GM19240 (cell line): Measurements from ENCODE around the gene TMEM79.

ENCODE experiments used
- DNase-seq: peaks from one replicate; pipeline ENCODE4 v3.0.0; 2011; ENCODE audit warnings: low spot score; ENCODE audit not compliant: insufficient read length

Gene TMEM79, protein sequence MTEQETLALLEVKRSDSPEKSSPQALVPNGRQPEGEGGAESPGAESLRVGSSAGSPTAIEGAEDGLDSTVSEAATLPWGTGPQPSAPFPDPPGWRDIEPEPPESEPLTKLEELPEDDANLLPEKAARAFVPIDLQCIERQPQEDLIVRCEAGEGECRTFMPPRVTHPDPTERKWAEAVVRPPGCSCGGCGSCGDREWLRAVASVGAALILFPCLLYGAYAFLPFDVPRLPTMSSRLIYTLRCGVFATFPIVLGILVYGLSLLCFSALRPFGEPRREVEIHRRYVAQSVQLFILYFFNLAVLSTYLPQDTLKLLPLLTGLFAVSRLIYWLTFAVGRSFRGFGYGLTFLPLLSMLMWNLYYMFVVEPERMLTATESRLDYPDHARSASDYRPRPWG

GRCh38 chr1:156284112-156284511 lies at the start of gene TMEM79:
TSS of gene TMEM79 (plus strand) at chr1:156284325. CDS start at chr1:156285227, 902 bp downstream.
- DNase-seq = no peak

DNA sequence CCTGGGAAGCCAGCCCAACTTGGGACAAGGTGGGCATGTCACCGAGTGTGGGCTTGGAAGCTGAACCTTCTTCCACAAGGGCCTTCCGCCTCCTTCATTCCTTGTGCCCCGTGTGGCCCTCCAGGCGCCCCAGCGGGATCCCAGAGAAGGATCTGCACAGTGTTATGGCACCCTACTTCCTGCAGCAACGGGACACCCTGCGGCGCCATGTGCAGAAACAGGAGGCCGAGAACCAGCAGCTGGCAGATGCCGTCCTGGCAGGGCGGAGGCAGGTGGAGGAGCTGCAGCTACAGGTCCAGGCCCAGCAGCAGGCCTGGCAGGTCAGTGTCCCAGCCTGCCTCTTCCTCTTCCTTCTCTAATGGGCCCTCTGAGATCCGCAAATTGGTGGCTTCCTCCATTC lies 48.0 kb upstream of the TMEM79 start:
- DNase-seq = no peak

GRCh38 chr1:156238248-156238647 lies 45.9 kb upstream of the TMEM79 start:
- DNase-seq = no peak

DNA sequence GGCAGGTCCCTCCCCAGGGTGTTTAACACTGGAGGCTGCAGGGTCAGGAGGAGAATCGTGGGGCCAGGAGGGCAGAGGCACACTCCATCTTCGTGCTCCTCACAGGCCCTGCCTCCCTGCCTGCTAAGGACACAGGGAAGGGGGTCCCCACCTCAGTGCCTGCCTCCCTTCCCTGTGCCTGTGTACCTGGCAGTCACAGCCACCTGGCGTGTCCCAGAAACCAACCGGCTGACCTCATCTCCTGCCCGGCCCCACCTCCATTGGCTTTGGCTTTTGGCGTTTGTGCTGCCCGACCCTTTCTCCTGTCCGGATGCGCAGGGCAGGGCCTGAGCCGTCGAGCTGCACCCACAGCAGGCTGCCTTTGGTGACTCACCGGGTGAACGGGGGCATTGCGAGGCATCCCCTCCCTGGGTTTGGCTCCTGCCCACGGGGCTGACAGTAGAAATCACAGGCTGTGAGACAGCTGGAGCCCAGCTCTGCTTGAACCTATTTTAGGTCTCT lies 42.8 kb upstream of the TMEM79 start:
- no peak for DNase-seq

DNA sequence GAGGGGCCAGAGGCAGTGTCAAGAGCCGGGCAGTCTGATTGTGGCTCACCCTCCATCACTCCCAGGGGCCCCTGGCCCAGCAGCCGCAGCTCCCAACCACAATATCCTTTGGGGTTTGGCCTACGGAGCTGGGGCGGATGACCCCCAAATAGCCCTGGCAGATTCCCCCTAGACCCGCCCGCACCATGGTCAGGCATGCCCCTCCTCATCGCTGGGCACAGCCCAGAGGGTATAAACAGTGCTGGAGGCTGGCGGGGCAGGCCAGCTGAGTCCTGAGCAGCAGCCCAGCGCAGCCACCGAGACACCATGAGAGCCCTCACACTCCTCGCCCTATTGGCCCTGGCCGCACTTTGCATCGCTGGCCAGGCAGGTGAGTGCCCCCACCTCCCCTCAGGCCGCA lies 42.2 kb upstream of the TMEM79 start, which contains the start of gene BGLAP:
BGLAP (plus strand) TSS at position 259 of the 400 bp plus-strand sequence; CDS start at position 307, 48 bp downstream.
- DNase-seq = no peak

- DNase-seq = no peak
These were observed 41.4 kb upstream of the TMEM79 start for GRCh38 chr1:156242738-156243137.

DNA sequence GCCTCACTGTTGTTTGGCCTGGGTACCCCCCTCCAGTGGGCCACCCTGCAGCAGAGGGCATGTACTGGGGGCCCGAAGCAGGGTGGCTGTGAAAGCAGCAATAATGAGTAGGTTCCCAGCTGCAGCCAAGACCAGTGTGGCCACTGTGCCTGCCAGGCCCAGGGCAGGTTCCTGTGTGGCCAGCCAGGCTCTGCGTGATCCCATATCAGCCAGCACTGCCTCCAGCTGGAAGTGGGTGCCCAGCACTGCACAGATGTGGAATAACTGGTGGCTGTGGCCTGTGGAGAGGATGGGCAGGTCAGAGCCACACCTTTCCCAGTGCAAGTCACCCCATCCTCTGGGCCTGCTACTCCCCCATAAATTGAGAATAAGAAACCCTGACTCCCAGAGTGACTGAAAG lies 40.0 kb upstream of the TMEM79 start:
- DNase-seq = no peak

- no peak for DNase-seq
These were observed 39.4 kb upstream of the TMEM79 start for GRCh38 chr1:156244712-156245111.

GRCh38 chr1:156245451-156246232 lies 38.5 kb upstream of the TMEM79 start:
- DNase-seq = no peak

DNA sequence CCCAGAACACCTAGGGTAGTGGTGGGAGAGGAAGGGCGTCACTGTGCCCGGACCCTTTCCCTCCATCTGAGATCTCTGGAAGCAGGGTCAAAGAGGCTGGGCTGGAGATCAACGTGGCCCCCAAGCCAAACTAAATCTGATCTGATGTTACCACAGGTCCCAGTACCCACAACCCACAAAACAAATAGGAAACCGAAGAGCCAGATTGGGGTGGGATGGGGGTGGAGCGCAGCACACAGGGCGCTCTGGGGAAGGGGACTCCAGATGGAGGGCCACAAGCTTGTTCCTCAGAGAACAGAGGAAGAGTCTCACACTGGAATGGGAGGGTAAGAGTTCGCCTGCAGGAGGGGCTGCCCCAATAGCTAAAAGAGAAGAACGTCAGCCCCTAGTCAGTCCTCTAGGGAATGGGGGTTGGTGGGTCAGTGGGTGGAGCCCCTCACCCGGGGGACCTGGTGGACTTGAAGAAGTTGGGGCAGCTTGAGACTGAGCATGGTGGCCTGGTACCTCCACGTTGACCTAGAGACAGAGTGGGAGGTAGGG lies 37.8 kb upstream of the TMEM79 start:
- DNase-seq = no peak

GRCh38 chr1:156246781-156247459 lies 37.2 kb upstream of the TMEM79 start:
- DNase-seq = no peak

DNA sequence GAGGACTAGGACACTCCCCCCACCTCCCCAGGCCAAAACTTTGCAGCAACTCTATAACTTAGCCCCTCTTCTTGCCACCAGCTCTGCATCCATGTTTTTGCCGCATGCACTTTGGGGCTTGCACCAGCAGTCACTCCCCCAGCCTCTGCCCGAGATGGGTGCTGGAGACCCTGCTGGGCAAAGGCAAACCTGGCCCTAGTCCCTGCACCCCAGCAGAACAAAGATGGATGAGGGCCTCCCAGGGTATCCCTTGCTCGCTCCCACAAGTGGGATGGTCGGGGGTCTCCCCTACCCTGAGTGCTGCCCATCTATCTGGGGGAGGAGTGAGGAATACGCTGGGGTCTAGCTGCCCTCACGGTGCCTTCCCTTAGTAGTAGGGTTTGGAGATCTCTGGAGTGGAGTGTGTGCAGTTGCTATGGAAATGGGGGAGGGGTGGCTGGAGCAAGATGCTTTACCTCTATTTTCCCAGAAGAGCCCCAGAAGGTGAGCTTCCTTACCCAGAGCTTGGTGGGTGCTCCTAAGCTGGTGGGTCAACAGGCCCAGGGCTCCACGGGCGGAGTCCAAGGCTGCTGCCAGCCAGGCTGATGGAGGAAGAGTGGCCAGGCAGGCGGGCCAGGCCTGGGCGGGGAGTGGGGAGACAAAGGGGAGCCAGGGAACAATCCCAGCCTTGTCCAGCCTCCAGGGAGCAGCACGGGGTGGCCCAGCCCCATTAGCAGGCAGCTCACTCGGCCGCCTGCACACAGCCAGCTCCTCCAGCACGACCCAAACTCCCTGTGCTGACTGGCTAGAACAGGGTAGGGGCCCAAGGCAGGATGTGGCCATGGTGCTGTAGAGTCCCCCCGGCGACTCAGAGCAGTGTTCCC lies 36.4 kb upstream of the TMEM79 start, which contains the start of gene PAQR6:
PAQR6 (minus strand) TSS at position 597 of the 863 bp plus-strand sequence. CDS start 1,325 bp downstream, outside the sequence.
- DNase-seq = no peak

GRCh38 chr1:156248323-156248683 lies 35.8 kb upstream of the TMEM79 start:
- no peak for DNase-seq

DNA sequence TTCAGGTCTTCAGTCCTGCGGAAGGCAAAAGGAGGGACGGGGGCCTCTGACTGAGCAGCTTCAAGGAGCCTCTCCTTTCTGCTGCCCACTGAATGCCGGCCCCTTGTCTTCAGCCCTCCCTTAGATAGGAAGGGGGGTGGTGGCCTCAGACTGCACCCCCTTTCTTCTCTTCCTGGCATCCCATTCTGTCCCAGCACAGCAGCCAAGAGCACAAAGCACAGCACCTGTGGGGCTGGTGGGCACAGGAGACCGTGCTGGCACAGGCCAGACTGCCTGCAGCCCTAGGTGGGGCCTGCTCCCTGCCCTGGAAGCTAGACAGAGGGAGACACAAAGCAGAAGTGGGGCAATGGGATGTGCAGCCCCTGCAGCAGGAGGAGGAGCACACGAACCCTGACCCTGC lies 34.5 kb upstream of the TMEM79 start:
- no peak for DNase-seq

GRCh38 chr1:156251527-156251926 lies 32.6 kb upstream of the TMEM79 start:
- DNase-seq = no peak

GRCh38 chr1:156253634-156254033 lies 30.5 kb upstream of the TMEM79 start:
- DNase-seq = no peak

DNA sequence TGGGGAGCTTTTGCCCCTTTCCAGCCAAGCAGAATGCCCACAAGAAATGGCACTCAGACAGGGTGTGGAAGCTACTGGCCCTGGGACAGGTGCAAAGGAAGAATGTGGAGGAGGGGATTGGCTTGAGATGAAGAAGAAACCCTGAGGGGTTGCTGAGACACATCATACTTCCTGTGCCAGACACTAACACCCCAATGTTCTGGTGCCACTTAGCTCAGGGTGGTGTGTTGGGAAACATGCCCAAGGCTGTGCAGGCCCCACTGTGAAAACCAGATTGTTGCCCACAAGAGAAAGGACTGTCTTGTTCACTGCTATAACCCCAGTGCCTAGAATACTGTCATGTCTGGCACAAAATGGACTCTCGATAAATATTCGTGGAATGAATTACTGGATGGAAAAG lies 26.4 kb upstream of the TMEM79 start:
- no peak for DNase-seq

DNA sequence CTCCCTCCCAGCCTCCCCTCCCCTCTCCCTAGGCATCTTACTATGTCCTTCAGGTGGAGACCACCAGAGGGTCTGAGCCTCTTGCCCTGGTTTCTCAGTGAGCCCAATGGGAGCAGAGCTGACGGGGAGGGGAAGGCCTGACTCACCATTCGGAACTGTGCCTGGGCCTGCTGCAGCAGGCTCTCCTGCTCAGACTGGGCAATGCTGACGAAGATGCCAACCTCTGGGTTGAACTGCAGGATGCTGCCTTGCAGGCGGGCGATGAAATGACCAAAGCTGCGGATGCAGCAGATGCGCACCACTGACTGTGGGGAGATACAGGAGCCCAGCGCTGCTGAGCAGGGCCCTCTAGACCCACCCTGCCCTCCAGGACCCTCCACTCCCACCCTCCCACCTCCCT lies 25.3 kb upstream of the TMEM79 start:
- no peak for DNase-seq

DNA sequence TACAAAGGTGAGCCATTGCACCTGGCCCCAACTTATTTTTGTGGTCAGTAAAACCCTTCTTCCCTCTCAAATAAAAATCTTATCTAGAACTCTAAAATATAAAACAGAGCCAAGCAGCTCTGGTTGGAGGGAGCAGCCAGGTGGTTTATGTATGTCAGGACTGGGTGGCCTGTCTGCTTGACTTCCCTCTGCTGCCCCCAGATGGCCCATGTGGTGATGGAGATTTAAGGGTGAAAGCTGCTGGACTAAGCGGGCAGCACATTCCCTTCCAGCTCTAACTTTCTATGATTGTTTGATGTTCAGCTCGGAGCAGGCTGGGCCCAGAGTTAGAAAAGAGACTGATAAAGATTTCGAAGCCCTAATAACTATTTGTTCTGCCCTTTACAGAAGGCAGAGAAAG lies 24.3 kb upstream of the TMEM79 start:
- DNase-seq = no peak

- DNase-seq = no peak
These were observed 23.2 kb upstream of the TMEM79 start for GRCh38 chr1:156260896-156261295.
